ENCODE results near the gene RGS3.

RGS3 gene

GRCh38 chr9:113588936-113589335 lies 125.4 kb downstream of the RGS3 start:
- in situ Hi-C loops (cut with MboI; ENCODE audit: low sequenced_read_pairs, unreplicated experiment): loop anchor here (5.0 kb wide), 1 partner anchor 68 kb away; no protein-coding TSS in a partner anchor
- DNase-seq (ENCODE audit: low spot score): no peak
- TF ChIP-seq CTCF (IDR thresholded peaks at IDR 0.05; ENCODE audit: borderline replicate concordance, control extremely low read depth, extremely low read depth, insufficient read depth, missing control alignments): no peak

GRCh38 chr9:113589407-113589806 lies 125.9 kb downstream of the RGS3 start:
- no peak for DNase-seq (ENCODE audit: low spot score)
- in situ Hi-C loops (cut with MboI; ENCODE audit: low sequenced_read_pairs, unreplicated experiment): loop anchor here (5.0 kb wide), 1 partner anchor 68 kb away; no protein-coding TSS in a partner anchor
- no peak for TF ChIP-seq CTCF (IDR thresholded peaks at IDR 0.05; ENCODE audit: borderline replicate concordance, control extremely low read depth, extremely low read depth, insufficient read depth, missing control alignments)

GRCh38 chr9:113589890-113590289 lies 126.4 kb downstream of the RGS3 start:
- in situ Hi-C loops (cut with MboI; ENCODE audit: low sequenced_read_pairs, unreplicated experiment): loop anchor here (5.0 kb wide), 2 partner anchors 67 to 143 kb away; no protein-coding TSS in a partner anchor
- no peak for DNase-seq (ENCODE audit: low spot score)
- no peak for TF ChIP-seq CTCF (IDR thresholded peaks at IDR 0.05; ENCODE audit: borderline replicate concordance, control extremely low read depth, extremely low read depth, insufficient read depth, missing control alignments)

GRCh38 chr9:113590389-113590788 lies 126.9 kb downstream of the RGS3 start:
- TF ChIP-seq CTCF (IDR thresholded peaks at IDR 0.05; ENCODE audit: borderline replicate concordance, control extremely low read depth, extremely low read depth, insufficient read depth, missing control alignments): no peak
- no peak for DNase-seq (ENCODE audit: low spot score)
- in situ Hi-C loops (cut with MboI; ENCODE audit: low sequenced_read_pairs, unreplicated experiment): loop anchor here (5.0 kb wide), 1 partner anchor 143 kb away; no protein-coding TSS in a partner anchor

- in situ Hi-C loops (cut with MboI; ENCODE audit: low sequenced_read_pairs, unreplicated experiment): loop anchor here (5.0 kb wide), 1 partner anchor 144 kb away; no protein-coding TSS in a partner anchor
- DNase-seq (ENCODE audit: low spot score): peak; percentile 81
- TF ChIP-seq CTCF (IDR thresholded peaks at IDR 0.05; ENCODE audit: borderline replicate concordance, control extremely low read depth, extremely low read depth, insufficient read depth, missing control alignments): peak; percentile 81
Measured at GRCh38 chr9:113590991-113591898, 127.7 kb downstream of the RGS3 start.

- TF ChIP-seq CTCF (IDR thresholded peaks at IDR 0.05; ENCODE audit: borderline replicate concordance, control extremely low read depth, extremely low read depth, insufficient read depth, missing control alignments): no peak
- in situ Hi-C loops (cut with MboI; ENCODE audit: low sequenced_read_pairs, unreplicated experiment): loop anchor here (5.0 kb wide), 1 partner anchor 145 kb away; no protein-coding TSS in a partner anchor
- DNase-seq (ENCODE audit: low spot score): no peak
Measured at GRCh38 chr9:113591899-113592625, 128.5 kb downstream of the RGS3 start.

All from GM13976 (cell line).